Left forelimb (tissue), 1 donor: ENCODE results near the gene FZD7.

Experiments used
- DNase-seq: peaks from one replicate; pipeline ENCODE4 v3.0.0-alpha.2; 2018; ENCODE audit warnings: low spot score

FZD7 gene

GRCh38 chr2:202037086-202037485 lies 3.4 kb downstream of the FZD7 start:
- DNase-seq = no peak

GRCh38 chr2:202038471-202039277 lies 5.0 kb downstream of the FZD7 start:
- DNase-seq = no peak

GRCh38 chr2:202039278-202040078 lies 5.8 kb downstream of the FZD7 start:
- no peak for DNase-seq

GRCh38 chr2:202040079-202040844 lies 6.6 kb downstream of the FZD7 start:
- DNase-seq = no peak

- DNase-seq = no peak
Measured at GRCh38 chr2:202042444-202042843, 8.8 kb downstream of the FZD7 start.

- no peak for DNase-seq
Measured at GRCh38 chr2:202043475-202043874, 9.8 kb downstream of the FZD7 start.

- DNase-seq = no peak
Measured at GRCh38 chr2:202044777-202045176, 11.1 kb downstream of the FZD7 start.

GRCh38 chr2:202046572-202046971 lies 12.9 kb downstream of the FZD7 start:
- DNase-seq = no peak

GRCh38 chr2:202049092-202049728 lies 15.6 kb downstream of the FZD7 start:
- no peak for DNase-seq

GRCh38 chr2:202049840-202050239 lies 16.2 kb downstream of the FZD7 start:
- no peak for DNase-seq

GRCh38 chr2:202050652-202051051 lies 17.0 kb downstream of the FZD7 start:
- no peak for DNase-seq

GRCh38 chr2:202051499-202052161 lies 18.0 kb downstream of the FZD7 start:
- no peak for DNase-seq

GRCh38 chr2:202052235-202052634 lies 18.6 kb downstream of the FZD7 start:
- no peak for DNase-seq

- DNase-seq = no peak
Measured at GRCh38 chr2:202054679-202055078, 21.0 kb downstream of the FZD7 start.

- no peak for DNase-seq
Measured at GRCh38 chr2:202056611-202057010, 23.0 kb downstream of the FZD7 start.

GRCh38 chr2:202060218-202060617 lies 26.6 kb downstream of the FZD7 start:
- DNase-seq = no peak

GRCh38 chr2:202061695-202062094 lies 28.0 kb downstream of the FZD7 start:
- DNase-seq = no peak

- peak; percentile 74 for DNase-seq
Measured at GRCh38 chr2:202064171-202064880, 30.7 kb downstream of the FZD7 start.

- DNase-seq = no peak
Measured at GRCh38 chr2:202064881-202065230, 31.2 kb downstream of the FZD7 start.

- DNase-seq = no peak
Measured at GRCh38 chr2:202065876-202066275, 32.2 kb downstream of the FZD7 start.

- no peak for DNase-seq
Measured at GRCh38 chr2:202066875-202067274, 33.2 kb downstream of the FZD7 start.
